GM18909 (cell line): ENCODE measurements around the gene SLAMF1.
"Not testable (repeated sequence)": the region's sequence is repeated elsewhere in the genome, so short reads cannot be mapped to it uniquely, and the experiment has no call there.

Source experiments
- ATAC-seq: cut with Tn5 transposase; IDR thresholded peaks from one replicate; pipeline ENCODE4 v1.9.1; 2021; ENCODE audit warnings: mild to moderate bottlenecking; ENCODE audit not compliant: unreplicated experiment, poor library complexity

The SLAMF1 gene

GRCh38 chr1:160641323-160642280 lies 5.2 kb downstream of the SLAMF1 start:
- peak; percentile 29 for ATAC-seq

- no peak for ATAC-seq
Measured at GRCh38 chr1:160640359-160641123, 6.3 kb downstream of the SLAMF1 start.

DNA sequence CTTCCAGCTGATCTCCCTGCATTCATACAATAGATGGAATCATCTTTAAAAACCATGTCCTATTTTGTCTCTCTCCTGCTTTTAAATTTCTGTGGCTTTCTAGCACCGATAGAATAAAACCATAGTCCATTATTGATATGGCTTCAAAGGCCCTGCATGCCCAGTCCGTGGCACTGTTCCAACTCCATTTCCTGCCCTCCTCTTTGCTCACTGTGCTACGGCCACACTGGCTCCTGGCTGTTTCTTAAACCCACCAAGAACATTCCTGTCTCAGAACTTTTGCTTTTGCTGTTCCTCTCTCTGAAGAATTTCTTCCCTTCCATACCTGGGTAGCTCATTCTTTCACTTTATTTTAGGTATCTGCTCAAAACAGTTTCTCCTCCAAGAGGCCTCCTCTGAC lies 7.2 kb downstream of the SLAMF1 start:
- ATAC-seq: no peak

DNA sequence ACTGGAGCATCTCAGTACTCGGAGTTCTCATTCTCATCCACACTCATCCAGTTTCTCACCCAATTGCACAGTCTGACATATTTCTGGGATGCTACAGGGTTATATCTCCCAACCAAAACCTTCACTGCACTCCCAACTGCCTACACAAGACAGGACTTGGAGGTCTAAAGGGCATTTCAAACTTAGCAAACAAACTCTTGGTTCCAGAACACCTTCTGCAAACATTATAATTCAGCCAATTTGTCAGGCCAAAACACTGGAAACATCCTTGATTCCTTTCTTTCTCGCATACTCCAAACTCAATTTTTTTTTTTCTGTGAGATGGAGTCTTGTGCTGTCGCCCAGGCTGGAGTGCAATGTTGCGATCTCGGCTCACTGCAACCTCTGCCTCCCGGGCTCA lies 7.9 kb downstream of the SLAMF1 start:
- ATAC-seq: no peak

- no peak for ATAC-seq
Measured at GRCh38 chr1:160638540-160638857, 8.3 kb downstream of the SLAMF1 start.

DNA sequence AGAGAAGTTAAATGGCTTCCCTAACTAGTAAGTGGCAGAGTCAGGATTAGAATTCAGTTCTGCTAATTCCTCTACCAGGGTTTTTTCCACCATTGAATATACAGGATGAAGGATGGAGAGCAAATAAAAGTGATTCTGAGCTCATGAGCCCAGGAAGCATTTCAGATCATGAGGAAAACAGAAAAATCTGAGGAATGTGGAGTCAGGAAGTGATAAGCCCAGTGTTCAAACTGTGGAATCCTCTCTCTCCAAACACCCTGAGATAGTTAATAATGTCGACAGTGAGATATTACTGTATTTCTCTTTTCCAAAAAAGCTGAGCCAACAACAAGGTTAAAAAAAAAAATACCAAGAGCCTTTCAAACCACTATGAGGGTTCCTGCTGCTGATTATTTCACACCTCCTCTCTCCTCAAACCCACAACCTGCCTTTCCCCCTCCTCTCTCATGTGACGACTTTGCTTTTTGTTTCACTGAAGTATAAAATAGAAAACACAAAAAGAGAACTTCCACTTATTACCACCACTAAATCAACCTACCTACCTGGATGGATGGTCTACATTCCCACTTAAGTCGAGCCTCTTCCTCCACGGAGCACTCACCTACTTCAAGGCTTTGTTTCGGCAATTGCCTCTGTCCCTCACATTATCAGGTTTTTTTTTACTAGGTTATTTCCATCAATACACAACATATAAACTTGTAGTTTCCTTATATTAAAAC lies 8.9 kb downstream of the SLAMF1 start:
- ATAC-seq: no peak

DNA sequence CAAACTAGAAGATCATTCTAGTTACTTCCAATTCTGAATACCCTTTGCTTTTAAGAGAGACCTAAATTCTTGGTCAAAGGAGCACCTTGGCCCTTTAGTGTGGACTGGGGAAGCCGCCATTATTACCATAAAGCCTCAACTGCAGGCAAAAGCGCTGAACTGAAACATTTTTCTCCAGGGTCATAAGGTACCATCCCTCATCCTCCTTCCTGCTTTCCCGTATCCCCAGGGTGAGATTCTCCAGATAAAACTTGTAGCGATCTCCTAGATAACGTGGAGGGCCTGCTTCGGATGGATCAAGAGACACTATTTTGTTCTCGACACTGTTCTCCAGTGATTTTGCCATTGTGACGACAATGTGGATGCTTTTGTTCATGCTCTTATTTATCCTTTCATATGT lies 9.8 kb downstream of the SLAMF1 start:
- no peak for ATAC-seq

DNA sequence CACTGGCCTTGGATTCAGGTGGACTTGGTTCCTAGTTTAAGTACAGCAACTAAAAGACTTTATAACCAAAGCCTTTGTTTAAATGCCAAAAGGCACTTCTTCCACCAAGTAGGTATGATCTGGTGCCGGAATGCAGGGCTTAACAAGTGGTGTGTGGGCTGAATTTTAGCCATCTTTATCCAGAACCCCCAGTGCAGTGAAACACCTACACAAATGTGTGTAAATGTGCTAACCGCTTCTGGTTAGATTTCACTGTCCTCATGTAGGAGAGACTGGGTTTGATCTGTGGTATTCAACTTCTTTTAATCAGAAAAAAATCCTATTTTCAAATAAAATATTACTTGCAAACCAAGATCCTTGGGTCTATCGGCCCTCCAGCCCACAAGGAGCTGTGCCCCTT lies 10.3 kb downstream of the SLAMF1 start:
- ATAC-seq: no peak

DNA sequence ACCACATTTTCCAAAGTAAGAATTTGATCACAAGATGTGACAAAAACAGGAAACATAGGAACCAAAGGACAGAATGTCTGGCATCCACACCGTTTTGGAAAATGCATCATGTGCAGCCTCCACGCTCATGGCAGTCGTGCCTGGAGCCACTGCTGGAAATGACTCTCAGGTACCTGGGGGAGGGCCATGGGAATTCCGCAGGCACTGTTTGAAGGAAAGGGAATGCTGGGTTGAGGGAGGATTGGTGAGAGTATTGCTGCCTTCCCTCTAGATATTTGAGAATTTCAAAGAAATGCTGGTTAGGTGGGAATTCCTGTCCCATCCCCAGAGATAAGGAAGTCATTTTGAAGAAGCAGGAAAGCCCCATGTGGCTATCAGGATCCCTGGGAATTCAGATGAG lies 10.8 kb downstream of the SLAMF1 start:
- ATAC-seq: no peak

GRCh38 chr1:160634543-160635491 lies 12.0 kb downstream of the SLAMF1 start:
- ATAC-seq: no peak

DNA sequence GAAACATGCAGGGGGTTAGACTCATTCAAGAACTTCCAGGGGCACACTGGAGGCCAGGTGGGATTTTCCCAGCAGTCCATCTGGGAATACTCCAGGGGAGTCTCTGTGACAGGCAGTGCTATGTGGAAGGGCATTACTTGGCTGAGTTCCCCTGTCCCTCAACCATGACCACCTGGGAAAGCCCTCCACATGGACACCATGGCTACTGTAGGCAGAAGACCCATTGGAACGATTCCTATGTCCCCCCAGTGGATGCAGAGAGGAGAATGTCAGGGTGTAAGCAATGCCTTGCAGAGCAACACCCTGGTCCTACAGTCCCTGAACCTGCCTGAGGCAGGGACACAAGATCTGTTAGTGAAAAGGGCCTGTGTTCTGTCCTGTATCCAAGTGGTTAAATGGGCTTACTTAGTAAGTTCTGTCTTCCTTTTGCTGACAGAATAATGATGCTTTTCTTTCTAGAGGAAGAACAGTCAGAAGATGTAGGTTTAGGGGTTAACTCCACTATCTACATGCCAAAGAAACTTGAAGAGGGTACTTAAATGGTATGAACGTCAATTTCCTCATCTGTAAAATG lies 13.4 kb downstream of the SLAMF1 start:
- ATAC-seq: no peak

- ATAC-seq: no peak
Measured at GRCh38 chr1:160631983-160632625, 14.7 kb downstream of the SLAMF1 start.

- ATAC-seq: no peak
Measured at GRCh38 chr1:160630523-160631451, 16.1 kb downstream of the SLAMF1 start.

DNA sequence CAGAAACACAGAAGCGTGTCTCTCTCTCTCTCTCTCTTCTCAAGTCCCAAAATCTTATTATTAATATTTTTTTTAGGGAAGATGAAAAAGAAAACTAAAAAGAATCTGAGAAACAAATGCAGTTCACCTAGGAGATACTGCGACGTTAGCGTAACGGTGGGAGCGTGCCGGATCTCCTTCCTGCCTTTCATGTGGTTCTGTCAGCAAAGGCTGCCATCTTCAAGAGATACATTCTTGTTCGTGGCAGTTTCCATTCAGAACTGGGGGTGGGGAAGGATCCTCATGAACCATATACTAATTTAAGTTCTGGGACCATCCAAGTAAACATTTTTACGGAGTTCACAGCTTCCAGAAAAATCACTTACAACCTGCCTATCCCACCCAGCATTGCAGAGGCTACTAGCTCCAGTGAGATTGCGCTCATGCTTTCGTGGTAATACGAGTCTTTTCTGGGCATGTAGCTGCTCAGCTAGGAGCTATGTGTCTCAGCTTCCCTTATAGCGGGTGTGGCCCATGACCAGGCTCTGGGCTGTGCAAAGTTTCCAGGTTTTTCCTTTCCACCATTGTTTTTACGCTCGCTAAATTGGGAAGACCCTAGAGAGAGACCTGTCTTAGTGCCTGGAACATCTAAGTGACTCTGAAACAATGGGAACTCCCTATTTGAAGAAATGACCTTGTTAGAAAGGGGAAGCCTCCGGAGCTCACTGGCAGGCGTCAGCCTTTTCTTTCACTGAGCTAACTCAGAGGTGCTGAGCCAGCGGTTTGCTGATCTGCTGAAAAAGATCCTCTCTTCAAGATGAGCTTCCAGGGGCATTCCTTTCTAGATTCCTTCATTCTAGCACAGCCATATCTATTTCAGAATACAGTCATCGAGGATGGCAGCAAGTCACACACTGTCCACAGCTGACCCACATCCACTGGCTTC lies 17.3 kb downstream of the SLAMF1 start:
- no peak for ATAC-seq

GRCh38 chr1:160628799-160629263 lies 18.0 kb downstream of the SLAMF1 start:
- ATAC-seq: no peak

DNA sequence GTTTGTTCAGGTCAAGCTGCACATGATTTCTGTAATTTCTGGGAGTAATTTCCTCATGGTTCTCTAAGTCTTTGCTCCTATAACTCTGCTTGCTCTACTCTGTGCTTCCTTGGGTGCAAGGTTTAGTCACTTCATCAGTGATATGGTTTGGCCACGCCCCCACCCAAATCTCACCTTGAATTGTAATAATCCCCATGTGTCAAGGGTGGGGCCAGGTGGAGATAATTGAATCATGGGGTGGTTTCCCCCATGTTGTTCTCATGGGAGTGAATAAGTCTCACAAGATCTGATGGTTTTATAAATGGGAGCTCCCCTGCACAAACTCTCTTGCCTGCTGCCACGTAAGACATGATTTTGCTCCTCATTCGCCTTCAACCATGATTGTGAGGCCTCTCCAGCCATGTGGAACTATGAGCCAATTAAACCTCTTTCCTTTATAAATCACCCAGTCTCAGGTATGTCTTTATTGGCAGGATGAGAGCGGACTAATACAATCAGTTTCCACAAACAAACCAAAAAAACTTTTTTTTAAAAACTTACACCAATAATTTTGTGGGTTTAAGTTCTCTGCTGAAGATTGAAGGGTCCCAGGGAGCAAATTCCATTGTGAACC lies 19.1 kb downstream of the SLAMF1 start:
- not testable (repeated sequence) for ATAC-seq
